Measurements from ENCODE around the gene NPR1. TPM values are rescaled to one million over a fixed set of nuclear protein-coding genes. Genes with fewer than 3 reads are reported as not detected.

The NPR1 gene
- total and polyA plus RNA-seq, 2 of the 13 experiments (the other 11 are each of a cell fraction or from before 2014, with no cell fraction given) = not detected

- peak; percentile 50 for TF ChIP-seq TEAD3 (CRISPR knock-in tag; optimal IDR thresholded peaks at IDR 0.05; ENCODE audit: borderline replicate concordance)
- TF ChIP-seq ZBTB2 (CRISPR knock-in tag; IDR thresholded peaks at IDR 0.05; ENCODE audit: low read depth) = peak; percentile 57
- TF ChIP-seq RORA (CRISPR knock-in tag; IDR thresholded peaks at IDR 0.05) = no peak
- TF ChIP-seq CREBL2 (CRISPR knock-in tag; IDR thresholded peaks at IDR 0.05; ENCODE audit: borderline replicate concordance) = peak; percentile 35; the same call in 1 of the 2 replicates
- no peak for TF ChIP-seq ZNF563 (CRISPR knock-in tag; IDR thresholded peaks at IDR 0.05)
- TF ChIP-seq NR0B2 (CRISPR knock-in tag; IDR thresholded peaks at IDR 0.05) = no peak
- TF ChIP-seq MEIS2 (CRISPR knock-in tag; IDR thresholded peaks at IDR 0.05) = no peak
- TF ChIP-seq FOXP4 (CRISPR knock-in tag; IDR thresholded peaks at IDR 0.05) = 0 out of 2 replicates have a peak, but pooled peaks have one; percentile 26
- TF ChIP-seq MAFF (IDR thresholded peaks at IDR 0.05; ENCODE audit: low read depth, low read length) = no peak
- peak; percentile 87 for TF ChIP-seq YY1 (IDR thresholded peaks at IDR 0.05; ENCODE audit: insufficient read depth, insufficient replicate concordance, low read depth, low read length)
- no peak for TF ChIP-seq ZKSCAN5 (CRISPR knock-in tag; IDR thresholded peaks at IDR 0.05)
- TF ChIP-seq DMAP1 (CRISPR knock-in tag; IDR thresholded peaks at IDR 0.05) = peak; percentile 65
- TF ChIP-seq ZBTB10 (CRISPR knock-in tag; IDR thresholded peaks at IDR 0.05; ENCODE audit: borderline replicate concordance) = no peak
- no peak for TF ChIP-seq ZNF549 (CRISPR knock-in tag; IDR thresholded peaks at IDR 0.05)
- 0 out of 2 replicates have a peak, but pooled peaks have one; percentile 28 for TF ChIP-seq MIER2 (CRISPR knock-in tag; IDR thresholded peaks at IDR 0.05)
- TF ChIP-seq RBFOX2 (IDR thresholded peaks at IDR 0.05; ENCODE audit: low read depth, low read length) = peak; percentile 92
- TF ChIP-seq ZNF629 (CRISPR knock-in tag; conservative IDR thresholded peaks at IDR 0.05) = no peak
- TF ChIP-seq KAT2B (IDR thresholded peaks at IDR 0.05; ENCODE audit: borderline replicate concordance, low read depth, low read length) = no peak
- no peak for TF ChIP-seq ZNF552 (CRISPR knock-in tag; IDR thresholded peaks at IDR 0.05; ENCODE audit: borderline replicate concordance)
Measured at GRCh38 chr1:153658400-153659174, 19.9 kb upstream of the NPR1 start, which contains the start of gene SNAPIN (continued).

Measured in HepG2 (cell line).